ENCODE data around the gene F2R. TPM values are rescaled to one million over a fixed set of nuclear protein-coding genes. Genes with fewer than 3 reads are reported as not detected.

The F2R gene
- total and polyA plus RNA-seq, 10 of the 15 experiments (the other 5 are each of a cell fraction or from before 2014, with no cell fraction given), result 1.8 to 75.4 (median 8.0) TPM

DNA sequence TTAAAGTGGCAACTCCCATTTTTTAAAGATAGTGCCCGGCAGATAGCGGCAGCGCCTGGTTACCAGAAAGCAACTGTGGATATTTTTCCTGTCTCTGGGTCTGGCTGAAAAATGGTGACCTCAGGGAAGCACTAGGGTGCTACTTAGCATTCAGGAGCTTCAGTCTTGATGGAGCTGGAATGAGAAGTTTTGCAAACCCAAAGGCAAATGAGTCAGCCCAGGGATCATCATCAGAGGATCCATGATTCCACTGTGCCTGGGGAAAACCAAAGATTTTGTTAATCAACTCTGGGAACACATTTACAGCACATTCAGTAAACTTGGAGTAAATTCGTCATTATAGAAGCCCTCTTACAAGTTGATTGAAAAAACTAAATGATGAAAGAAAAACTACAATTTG, 26.7 kb downstream of the F2R start:
- BruUV-seq (replicated peaks), result no TSS peak
- Histone ChIP-seq H3K9me3 (replicated peaks; ENCODE audit: control insufficient read depth, insufficient read depth, low read length) (no peaks in the 10 kb centered on the region), H3K27ac (ENCODE audit: control insufficient read depth, insufficient read depth) (no peak overlapping the region), H3K79me2 (ENCODE audit: control insufficient read depth, insufficient read depth, low read length) (no peaks in the 10 kb centered on the region), H3K4me2 (ENCODE audit: control insufficient read depth, insufficient read depth) (no peak overlapping the region), H3K4me3 (no peak overlapping the region), H3K9ac (ENCODE audit: control insufficient read depth, insufficient read depth, low read length) (no peak overlapping the region), H3K36me3 (ENCODE audit: control insufficient read depth in 2 of 2, insufficient read depth in 2 of 2, low read length in 1 of 2) (no peaks in the 10 kb centered on the region), H3K27me3 (replicated peaks in 1 of 2; ENCODE audit: control insufficient read depth in 2 of 2, insufficient read depth in 2 of 2, low read length in 1 of 2) (no peaks in the 10 kb centered on the region), H3K4me1 (ENCODE audit: control insufficient read depth, insufficient read depth, low read length) (peaks cover 16% of the 10 kb centered on the region), H4K20me1 (ENCODE audit: control insufficient read depth, insufficient read depth) (no peaks in the 10 kb centered on the region), H2AFZ (ENCODE audit: control insufficient read depth, low read depth, low read length) (no peak overlapping the region)
- DNase-seq (ENCODE audit: low read depth, low spot score) (no peak), FAIRE-seq (no peak), ATAC-seq (no peak)
- ChIA-PET CTCF (interaction anchor here (0.8 to 12.4 kb wide), 5 partner anchors 9 to 141 kb away, joined by 3 to 153 read pairs (median 6); no protein-coding TSS in a partner anchor), SMC1A (ENCODE audit: uncharacterized antibody, unreplicated experiment) (interaction anchor here (1.0 to 8.0 kb wide), 4 partner anchors 22 to 73 kb away, joined by 3 to 206 read pairs (median 34); no protein-coding TSS in a partner anchor), RAD21 (ENCODE audit: unreplicated experiment) (interaction anchor here (7.9 to 12.3 kb wide), 2 partner anchors 24 to 32 kb away, joined by 76 to 254 read pairs; partner anchors contain the start of gene F2R), POLR2A (interaction anchor here (0.5 kb wide), 2 partner anchors 98 to 1367 kb away, joined by 3 to 4 read pairs; no protein-coding TSS in a partner anchor)
- intact Hi-C loops (cut with micrococcal nuclease; ENCODE audit: unreplicated experiment) (no loop called here), in situ Hi-C loops (cut with MboI) (no loop called here)
- 66% methylated on average over 4 of the region's 4 CpGs for WGBS (ENCODE audit: insufficient coverage, insufficient replicate concordance, low lambda C conversion rate, missing lambda C conversion rate)
- TF ChIP-seq, protein P1, sequence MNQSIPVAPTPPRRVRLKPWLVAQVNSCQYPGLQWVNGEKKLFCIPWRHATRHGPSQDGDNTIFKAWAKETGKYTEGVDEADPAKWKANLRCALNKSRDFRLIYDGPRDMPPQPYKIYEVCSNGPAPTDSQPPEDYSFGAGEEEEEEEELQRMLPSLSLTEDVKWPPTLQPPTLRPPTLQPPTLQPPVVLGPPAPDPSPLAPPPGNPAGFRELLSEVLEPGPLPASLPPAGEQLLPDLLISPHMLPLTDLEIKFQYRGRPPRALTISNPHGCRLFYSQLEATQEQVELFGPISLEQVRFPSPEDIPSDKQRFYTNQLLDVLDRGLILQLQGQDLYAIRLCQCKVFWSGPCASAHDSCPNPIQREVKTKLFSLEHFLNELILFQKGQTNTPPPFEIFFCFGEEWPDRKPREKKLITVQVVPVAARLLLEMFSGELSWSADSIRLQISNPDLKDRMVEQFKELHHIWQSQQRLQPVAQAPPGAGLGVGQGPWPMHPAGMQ (IDR thresholded peaks at IDR 0.05; ENCODE audit: borderline replicate concordance), result no peak
- TF ChIP-seq, protein P2, sequence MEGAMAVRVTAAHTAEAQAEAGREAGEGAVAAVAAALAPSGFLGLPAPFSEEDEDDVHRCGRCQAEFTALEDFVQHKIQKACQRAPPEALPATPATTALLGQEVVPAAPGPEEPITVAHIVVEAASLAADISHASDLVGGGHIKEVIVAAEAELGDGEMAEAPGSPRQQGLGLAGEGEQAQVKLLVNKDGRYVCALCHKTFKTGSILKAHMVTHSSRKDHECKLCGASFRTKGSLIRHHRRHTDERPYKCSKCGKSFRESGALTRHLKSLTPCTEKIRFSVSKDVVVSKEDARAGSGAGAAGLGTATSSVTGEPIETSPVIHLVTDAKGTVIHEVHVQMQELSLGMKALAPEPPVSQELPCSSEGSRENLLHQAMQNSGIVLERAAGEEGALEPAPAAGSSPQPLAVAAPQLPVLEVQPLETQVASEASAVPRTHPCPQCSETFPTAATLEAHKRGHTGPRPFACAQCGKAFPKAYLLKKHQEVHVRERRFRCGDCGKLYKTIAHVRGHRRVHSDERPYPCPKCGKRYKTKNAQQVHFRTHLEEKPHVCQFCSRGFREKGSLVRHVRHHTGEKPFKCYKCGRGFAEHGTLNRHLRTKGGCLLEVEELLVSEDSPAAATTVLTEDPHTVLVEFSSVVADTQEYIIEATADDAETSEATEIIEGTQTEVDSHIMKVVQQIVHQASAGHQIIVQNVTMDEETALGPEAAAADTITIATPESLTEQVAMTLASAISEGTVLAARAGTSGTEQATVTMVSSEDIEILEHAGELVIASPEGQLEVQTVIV (IDR thresholded peaks at IDR 0.05; ENCODE audit: borderline replicate concordance, partially characterized antibody), result no peak
- TF ChIP-seq CHD2 (IDR thresholded peaks at IDR 0.05; ENCODE audit: borderline replicate concordance, low read depth, low read length), result no peak
